Tibial nerve (tissue), 4 donors: ENCODE data around the gene BNIPL. TPM values are rescaled to one million over a fixed set of nuclear protein-coding genes. Genes with fewer than 3 reads are reported as not detected.

Source experiments
- DNase-seq, 2 donors: peaks; one replicate each; pipeline ENCODE4 v3.0.0-alpha.2; 2019; ENCODE audit warnings: low spot score in 2 of 2
- H3K27ac ChIP-seq, 4 donors: fragments of 200-600 bp; sonication (generic) in 3 of 4; one replicate each; pipeline ENCODE4 v1.5.1; 2017 to 2019; ENCODE audit warnings: mild to moderate bottlenecking in 1 of 4
- H3K27me3 ChIP-seq, 2 donors: fragments of 200-600 bp; sonication (generic) in 1 of 2; one replicate each; pipeline versions ENCODE4 v1.5.1 to v1.6.0; 2017 to 2019
- H3K36me3 ChIP-seq, 3 donors: fragments of 200-600 bp; sonication (generic); one replicate each; pipeline ENCODE4 v1.5.1; 2018 to 2019
- H3K4me1 ChIP-seq, 4 donors: fragments of 200-600 bp; sonication (generic) in 3 of 4; one replicate each; pipeline ENCODE4 v1.5.1; 2017 to 2019
- H3K4me3 ChIP-seq, 4 donors: fragments of 200-600 bp; sonication (generic) in 3 of 4; one replicate each; pipeline ENCODE4 v1.5.1; 2017 to 2019; ENCODE audit warnings: mild to moderate bottlenecking in 1 of 4, moderate library complexity in 1 of 4
- H3K9me3 ChIP-seq, 4 donors: fragments of 200-600 bp; sonication (generic) in 3 of 4; one replicate each; pipeline ENCODE4 v1.5.1; 2017 to 2019
- CTCF ChIP-seq, 5 experiments: fragments of 200-600 bp in 3 of 5; fragments of 450-650 bp in 2 of 5; sonication (generic) in 3 of 5; IDR thresholded peaks; one replicate each; pipeline ENCODE4 v1.5.1; 2016 to 2019; ENCODE audit warnings: antibody characterized with exemption in 5 of 5, mild to moderate bottlenecking in 3 of 5, moderate library complexity in 2 of 5
- EP300 ChIP-seq, 2 donors: sonication (generic); formaldehyde crosslinking; IDR thresholded peaks; one replicate each; pipeline ENCODE4 v1.6.1; 2017; ENCODE audit warnings: antibody characterized with exemption in 2 of 2, mild to moderate bottlenecking in 1 of 2
- POLR2A ChIP-seq, 2 donors: fragments of 450-650 bp; IDR thresholded peaks; one replicate each; pipeline ENCODE4 v1.6.1; 2017; ENCODE audit warnings: antibody characterized with exemption in 2 of 2, mild to moderate bottlenecking in 2 of 2, moderate library complexity in 2 of 2
- WGBS, 2 donors: methylation state at CpG; one replicate each; pipeline ENCODE4 v1.1.5; 2018; 5-methylcytosine and 5-hydroxymethylcytosine counted together
- total RNA-seq, 4 donors: library from RNA; depleted of rRNA; stranded (reverse); fragments of >200 nt; gene quantifications; one replicate each; pipeline ENCODE4 v1.1.0, GENCODE V29; 2016

The BNIPL gene
- total RNA-seq, 4 donors from 2014 or later, result 0.22 to 2.2 (median 1.3) TPM; not detected in 1

GRCh38 chr1:151054971-151055547 lies 18.7 kb downstream of the BNIPL start:
- Histone ChIP-seq H3K27me3 (no peaks in the 10 kb centered on the region), H3K27ac (peak overlapping the region in 3 of 4 donors; percentile 97 to 98 (median 97)), H3K36me3 (peaks cover 0 to 54% (median 18%) of the 10 kb centered on the region in 3 donors), H3K9me3 (no peaks in the 10 kb centered on the region), H3K4me1 (peaks cover 0 to 41% (median 24%) of the 10 kb centered on the region in 4 donors), H3K4me3 (no peak overlapping the region)
- TF ChIP-seq CTCF (IDR thresholded peaks at IDR 0.05), result no peak
- WGBS, 2 donors, result 93 to 96% methylated on average over 4 of the region's 4 CpGs
- no peak for DNase-seq

- no peak for DNase-seq
- Histone ChIP-seq H3K4me1 (peaks cover 0 to 42% (median 24%) of the 10 kb centered on the region in 4 donors), H3K4me3 (peak overlapping the region in 1 of 4 donors; percentile 87), H3K9me3 (no peaks in the 10 kb centered on the region), H3K27ac (peak overlapping the region; percentile 84 to 98 (median 97)), H3K27me3 (no peaks in the 10 kb centered on the region), H3K36me3 (peaks cover 0 to 54% (median 18%) of the 10 kb centered on the region in 3 donors)
- TF ChIP-seq CTCF (IDR thresholded peaks at IDR 0.05) (no peak), EP300 (IDR thresholded peaks at IDR 0.05) (no peak), POLR2A (IDR thresholded peaks at IDR 0.05) (no peak)
- 42 to 100% methylated on average over 1 to 2 of the region's 2 CpGs for WGBS, 2 donors
Measured at GRCh38 chr1:151055581-151055980, 19.2 kb downstream of the BNIPL start.

GRCh38 chr1:151056149-151056548 lies 19.8 kb downstream of the BNIPL start:
- H3K4me1 ChIP-seq, result peaks cover 0 to 44% (median 24%) of the 10 kb centered on the region in 4 donors
- DNase-seq, result no peak

GRCh38 chr1:151058692-151059091 lies 22.3 kb downstream of the BNIPL start:
- Histone ChIP-seq H3K36me3 (peaks cover 0 to 31% (median 13%) of the 10 kb centered on the region in 3 donors), H3K4me3 (peak overlapping the region; percentile 62 to 96 (median 87)), H3K4me1 (peaks cover 0 to 44% (median 24%) of the 10 kb centered on the region in 4 donors), H3K9me3 (no peaks in the 10 kb centered on the region), H3K27me3 (no peaks in the 10 kb centered on the region), H3K27ac (peak overlapping the region; percentile 84 to 98 (median 97))
- 1% methylated on average over 8 to 10 of the region's 10 CpGs for WGBS, 2 donors
- no peak for TF ChIP-seq CTCF (IDR thresholded peaks at IDR 0.05)
- TF ChIP-seq POLR2A (IDR thresholded peaks at IDR 0.05), result no peak
- TF ChIP-seq EP300 (IDR thresholded peaks at IDR 0.05), result no peak
- DNase-seq, result no peak

More at GRCh38 chr1:151056149-151056548, 19.8 kb downstream of the BNIPL start:
- H3K27ac ChIP-seq, result peak overlapping the region; percentile 84 to 98 (median 97)
- 22 to 34% methylated on average over 2 of the region's 2 CpGs for WGBS, 2 donors
- peak overlapping the region in 1 of 4 donors; percentile 87 for H3K4me3 ChIP-seq
- H3K36me3 ChIP-seq, result peaks cover 0 to 54% (median 18%) of the 10 kb centered on the region in 3 donors
- no peaks in the 10 kb centered on the region for H3K9me3 ChIP-seq
- TF ChIP-seq POLR2A (IDR thresholded peaks at IDR 0.05), result no peak
- TF ChIP-seq CTCF (IDR thresholded peaks at IDR 0.05), result no peak
- TF ChIP-seq EP300 (IDR thresholded peaks at IDR 0.05), result no peak
- H3K27me3 ChIP-seq, result no peaks in the 10 kb centered on the region
